Fibroblast of skin of left biceps (primary cell): Measurements from ENCODE around the gene IMPACT.

ENCODE experiments used
- DNase-seq, 2 experiments: peaks; one replicate each; pipeline ENCODE4 v3.0.0-alpha.2; 2013; ENCODE audit warnings: low read depth in 2 of 2

IMPACT gene, protein sequence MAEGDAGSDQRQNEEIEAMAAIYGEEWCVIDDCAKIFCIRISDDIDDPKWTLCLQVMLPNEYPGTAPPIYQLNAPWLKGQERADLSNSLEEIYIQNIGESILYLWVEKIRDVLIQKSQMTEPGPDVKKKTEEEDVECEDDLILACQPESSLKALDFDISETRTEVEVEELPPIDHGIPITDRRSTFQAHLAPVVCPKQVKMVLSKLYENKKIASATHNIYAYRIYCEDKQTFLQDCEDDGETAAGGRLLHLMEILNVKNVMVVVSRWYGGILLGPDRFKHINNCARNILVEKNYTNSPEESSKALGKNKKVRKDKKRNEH

DNA sequence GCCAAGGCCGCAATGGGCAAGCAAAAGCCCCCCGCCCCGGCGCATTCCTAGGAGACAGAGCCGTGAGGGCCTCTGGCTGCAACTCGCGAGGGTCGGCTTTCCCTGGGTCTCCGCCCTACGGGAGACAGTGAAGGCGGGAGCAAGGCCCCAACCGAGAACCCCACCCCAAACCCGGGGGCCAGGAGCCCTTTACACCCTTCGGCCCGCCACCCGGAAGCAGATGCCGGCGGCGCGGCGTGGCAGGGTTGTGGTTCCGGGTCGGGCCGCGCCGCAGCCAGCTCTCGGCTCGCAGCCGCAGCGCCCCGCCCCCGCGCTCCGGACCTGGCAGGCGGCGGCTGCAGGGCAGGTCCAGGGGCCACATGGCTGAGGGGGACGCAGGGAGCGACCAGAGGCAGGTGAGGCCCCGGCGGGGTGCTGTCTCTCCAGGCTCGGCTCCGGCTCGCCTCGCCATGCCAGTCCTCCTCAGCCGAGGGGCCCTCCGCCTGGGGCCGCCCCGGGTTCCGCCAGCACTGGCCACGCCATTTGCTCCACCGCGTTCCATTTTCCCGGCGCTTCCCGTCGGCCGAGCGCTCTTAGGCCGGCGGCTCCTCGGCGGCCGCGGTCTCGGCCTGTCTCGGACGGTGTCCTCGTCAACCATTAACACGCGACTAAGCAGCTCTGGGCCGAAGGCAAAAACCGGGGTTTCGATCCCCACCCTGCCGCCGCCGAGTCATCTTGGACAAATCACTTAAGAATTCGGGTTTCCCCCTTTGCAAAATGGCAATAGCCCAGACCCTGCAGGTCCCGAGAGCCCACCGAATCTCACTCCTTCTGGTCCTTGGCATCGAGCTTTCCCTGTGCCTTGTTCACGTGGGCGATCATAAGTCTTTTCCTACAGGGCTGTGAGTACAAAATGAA, at the start of gene IMPACT:
IMPACT (plus strand) TSS at position 273 of the 897 bp plus-strand sequence; CDS start at position 360, 87 bp downstream.
- DNase-seq, result peak; percentile 60 to 66

DNA sequence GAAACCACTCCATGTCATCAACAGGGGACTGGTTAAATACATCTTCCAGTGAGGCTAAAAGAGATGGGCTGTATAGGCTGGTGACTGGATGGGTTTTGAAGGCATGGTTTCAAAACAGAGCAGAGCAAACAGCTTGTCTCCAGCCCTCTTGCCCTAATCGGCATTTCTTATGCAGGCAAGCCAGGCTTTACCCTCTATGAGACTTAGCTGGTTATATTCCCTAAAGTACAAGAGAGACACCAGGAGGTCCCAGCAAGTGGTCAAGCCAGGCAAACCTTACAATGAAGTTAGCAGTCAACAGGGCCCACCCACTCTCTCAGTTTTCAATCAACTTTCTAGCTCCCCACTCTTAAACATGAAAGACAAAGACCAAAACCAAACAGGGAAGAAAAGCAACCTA, 47.9 kb upstream of the IMPACT start:
- DNase-seq, result no peak

DNA sequence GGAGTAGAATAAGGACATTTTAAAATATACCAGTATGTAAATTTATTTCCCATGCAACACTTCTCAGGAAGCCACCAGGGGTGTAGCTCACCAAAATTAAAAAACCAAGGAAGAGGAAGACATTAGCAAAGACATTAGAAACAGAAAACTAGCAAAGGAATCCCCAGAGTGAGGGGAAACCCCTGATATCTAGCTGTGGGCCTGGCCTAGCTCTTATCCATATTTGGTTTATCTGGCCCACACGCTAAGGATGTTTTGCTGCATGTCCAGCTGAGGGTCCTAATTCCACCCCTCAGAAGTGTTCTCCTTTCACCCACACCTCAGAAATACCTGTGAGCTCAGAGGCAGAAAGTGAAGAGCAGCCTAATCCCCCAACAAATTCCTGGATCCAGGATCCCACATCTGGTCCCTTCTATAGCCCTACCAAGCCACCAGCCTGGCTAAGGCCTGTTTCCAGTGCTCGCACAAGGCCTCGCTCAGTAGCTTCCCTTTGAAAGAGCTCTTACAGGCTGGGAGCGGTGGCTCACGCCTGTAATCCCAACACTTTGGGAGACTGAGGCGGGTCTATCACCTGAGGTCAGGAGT, 46.2 kb upstream of the IMPACT start:
- no peak for DNase-seq

DNA sequence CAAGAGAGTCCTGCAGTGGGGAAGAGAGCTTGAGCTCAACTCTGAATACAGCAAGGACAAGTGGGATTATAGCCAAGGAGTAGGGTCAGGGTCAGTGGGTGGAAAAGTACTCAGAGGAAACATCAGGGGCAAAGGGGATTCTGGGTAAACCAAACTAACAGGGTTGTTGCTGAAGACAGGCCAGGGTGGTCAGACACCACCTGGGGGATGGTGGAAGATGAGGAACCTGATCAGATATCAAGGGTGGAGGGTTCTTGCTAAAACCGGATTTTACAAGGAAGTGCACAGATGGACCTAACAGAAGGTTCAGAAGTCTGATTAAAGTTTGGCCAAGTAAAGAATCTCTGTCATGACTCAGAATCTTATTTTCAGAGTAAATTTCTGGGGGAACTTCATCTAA, 45.3 kb upstream of the IMPACT start:
- DNase-seq, result no peak

DNA sequence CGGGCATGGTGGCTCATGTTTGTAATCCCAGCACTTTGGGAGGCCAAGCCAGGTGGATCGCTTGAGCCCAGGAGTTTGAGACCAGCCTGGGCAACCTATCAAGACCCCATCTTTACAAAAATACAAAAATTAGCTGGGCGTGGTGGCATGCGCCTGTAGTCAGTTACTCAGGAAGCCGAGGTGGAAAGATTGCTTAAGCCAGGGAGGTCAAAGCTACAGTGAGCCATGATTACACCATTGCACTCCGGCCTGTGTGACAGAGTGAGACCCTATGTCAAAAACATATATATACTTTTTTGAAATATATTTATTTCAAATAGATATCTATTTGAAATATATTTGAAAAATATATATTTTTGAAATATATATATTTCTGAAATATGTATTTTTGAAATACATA, 39.8 kb upstream of the IMPACT start:
- DNase-seq, result no peak

DNA sequence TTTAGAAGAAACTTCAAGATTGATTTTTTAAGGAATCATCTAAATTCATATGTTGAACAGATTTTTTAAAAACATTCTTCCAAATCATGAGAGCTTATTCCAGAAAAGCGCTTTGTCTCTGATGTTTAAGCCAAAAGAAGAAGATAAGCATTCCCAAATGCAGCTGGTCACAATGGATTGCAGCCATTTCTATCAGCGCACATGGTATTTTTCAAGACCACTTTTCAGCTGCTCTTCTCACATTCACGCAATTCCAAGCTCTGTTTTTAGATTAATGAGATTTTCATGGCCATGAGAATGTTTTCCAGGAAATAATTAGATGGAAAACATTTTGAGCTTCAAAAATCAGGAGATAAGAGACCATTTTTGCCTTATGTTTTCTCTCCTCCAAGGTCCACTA, 37.5 kb upstream of the IMPACT start:
- no peak for DNase-seq

DNA sequence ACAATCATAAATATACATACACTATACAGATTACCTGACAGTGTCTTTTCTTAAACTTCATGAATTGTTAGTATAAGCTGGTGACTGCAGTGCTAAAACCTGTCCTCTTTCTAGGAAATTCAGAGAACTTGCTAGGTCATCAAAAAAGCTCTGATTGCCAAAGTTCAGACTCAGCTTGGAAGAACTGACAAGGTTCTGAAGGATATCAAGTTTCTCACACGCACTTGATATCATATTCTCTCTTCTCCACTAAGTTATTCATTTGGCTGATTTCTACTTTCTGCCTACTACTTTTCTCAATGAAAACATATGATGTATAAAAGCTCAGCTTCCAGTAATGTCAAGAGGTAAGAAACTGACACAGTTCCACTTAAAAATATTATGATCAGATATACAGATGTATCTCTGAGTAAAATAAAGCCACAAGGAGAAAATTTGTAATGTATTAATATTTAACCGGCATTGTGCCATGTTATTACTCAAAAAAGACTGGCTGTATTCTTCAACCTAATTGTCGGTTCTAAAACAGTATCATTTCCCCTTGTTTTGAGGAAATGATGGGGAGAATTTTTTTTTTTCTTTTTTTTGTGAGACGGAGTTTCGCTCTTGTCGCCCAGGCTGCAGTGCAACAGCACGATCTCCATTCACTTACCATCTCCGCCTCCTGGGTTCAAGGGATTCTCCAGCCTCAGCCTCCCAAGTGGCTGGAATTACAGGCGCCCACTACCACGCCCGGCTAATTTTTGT, 31.2 kb upstream of the IMPACT start:
- peak in 1 of 2 experiments; percentile 0 for DNase-seq

DNA sequence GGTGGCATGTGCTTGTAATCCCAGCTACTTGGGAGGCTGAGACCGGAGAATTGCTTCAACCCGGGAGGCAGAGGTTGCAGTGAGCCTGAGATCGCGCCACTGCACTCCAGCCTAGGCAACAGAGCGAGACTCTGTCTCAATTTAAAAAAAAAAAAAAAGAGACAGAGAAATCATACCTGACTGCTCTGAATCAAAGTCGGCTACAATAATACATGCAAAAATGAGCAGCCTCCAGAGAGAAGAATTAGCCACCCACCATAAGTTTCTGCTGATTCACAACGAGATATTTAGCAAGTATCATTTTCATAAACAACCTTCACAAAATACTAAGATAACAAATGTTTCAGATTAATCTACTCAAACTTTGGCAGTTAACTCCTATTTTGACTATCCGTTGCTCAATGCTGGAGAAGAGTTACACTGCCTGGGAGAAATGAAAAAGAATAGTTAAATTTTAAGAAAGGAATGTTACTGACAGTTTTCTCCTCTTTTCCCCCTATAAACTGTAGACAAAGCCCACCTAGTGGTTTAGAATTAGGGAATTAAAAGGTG, 30.3 kb upstream of the IMPACT start:
- peak in 1 of 2 experiments; percentile 2 for DNase-seq

DNA sequence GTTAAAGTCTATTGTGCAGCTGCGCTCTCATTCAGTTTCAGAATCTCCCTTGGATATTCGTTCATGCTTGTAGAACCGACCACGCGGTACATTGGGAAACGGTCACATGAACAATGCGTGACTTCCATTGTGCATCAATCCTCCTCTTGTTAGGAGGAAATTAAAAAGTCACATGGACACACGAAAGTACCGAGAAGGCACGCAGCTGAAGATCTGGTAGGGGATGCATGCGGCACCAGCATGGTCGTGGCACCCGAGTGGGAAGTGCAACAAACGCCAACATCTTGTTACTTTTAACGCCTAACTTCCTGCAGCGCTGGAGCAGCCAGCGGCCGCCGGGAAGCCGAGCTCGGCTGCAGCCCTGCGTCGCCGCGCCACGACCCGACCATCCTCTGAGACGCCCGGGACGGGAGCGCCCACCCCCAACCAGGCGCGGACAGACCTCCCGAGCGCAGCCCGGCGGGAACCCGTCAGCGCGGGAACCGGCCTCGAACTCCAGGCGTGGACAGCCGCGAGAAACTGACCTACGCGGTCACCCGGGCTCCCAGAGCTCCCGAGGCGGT, 29.3 kb upstream of the IMPACT start:
- DNase-seq, result peak in 1 of 2 experiments; percentile 12

DNA sequence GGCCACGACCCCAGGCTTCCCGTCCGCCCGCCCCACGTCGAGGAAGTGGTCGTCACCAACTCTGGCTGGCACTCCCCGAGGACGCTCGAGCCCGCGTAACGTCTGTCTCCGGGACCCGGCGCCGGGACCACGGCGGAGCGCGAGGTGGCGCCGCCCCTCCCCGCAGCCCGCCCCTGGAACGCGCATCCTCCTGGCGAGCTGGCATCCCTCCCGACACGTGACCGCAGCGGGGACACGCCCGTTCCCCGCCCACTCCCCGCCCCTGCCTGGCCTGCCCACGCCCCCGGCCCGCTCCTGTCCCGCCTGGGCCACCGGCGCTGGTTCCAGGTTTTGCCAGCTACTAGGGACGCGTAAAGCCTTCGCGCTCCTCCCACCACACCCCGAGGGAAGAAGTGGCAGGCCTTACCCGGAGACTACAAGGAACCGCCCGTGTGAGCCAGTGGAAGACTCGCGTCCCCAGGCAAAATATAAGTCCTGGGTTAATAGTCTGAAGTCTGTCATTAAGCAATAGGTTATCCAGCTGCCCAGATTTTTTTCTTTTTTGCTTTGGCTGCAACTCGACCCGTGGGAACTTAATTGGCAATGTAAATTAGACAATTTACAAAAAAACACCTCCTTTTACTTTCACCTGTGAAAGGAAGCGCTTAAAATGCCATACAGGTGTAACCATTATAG, 28.6 kb upstream of the IMPACT start, which contains the start of gene OSBPL1A:
OSBPL1A (minus strand) TSS at position 131 of the 675 bp plus-strand sequence. CDS start 20,291 bp downstream, outside the sequence.
- peak; percentile 66 to 74 for DNase-seq

DNA sequence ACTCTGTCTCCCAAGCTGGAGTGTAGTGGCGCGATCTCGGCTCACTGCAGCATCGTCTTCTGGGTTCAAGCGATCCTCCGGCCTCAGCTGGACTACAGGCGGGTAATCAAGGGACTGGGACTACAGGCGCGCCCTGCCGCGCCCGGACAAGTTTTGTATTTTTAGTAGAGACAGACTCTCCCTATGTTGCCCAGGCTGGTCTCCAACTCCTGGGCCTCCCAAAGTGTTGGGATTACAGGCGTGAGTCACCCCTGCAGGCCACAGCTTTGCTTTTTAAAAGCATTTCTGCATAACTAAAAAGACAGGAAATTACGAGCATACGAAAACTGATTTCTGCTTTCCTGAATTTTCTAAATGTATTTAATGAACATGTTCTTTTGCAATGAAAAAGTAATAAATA, 27.9 kb upstream of the IMPACT start:
- peak in 1 of 2 experiments; percentile 1 for DNase-seq

DNA sequence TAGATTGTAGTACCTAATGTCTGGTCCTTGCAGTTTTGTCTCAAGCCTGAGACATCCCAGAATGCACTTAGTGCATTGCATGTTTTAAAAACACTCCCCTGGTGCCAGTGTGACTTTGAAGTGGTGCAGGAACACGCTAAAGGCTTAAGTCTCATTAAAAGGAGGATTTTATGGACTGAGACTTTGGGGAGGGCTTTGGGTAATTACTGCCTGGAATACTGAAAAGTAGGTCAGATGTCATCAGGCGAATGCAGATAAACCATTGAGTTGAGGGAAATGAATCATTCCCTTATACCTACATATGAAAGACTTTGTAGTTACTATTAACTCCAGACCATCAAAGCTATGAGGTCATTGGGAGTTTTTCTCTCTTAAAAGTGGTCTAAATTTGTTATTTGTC, 25.9 kb upstream of the IMPACT start:
- no peak for DNase-seq

DNA sequence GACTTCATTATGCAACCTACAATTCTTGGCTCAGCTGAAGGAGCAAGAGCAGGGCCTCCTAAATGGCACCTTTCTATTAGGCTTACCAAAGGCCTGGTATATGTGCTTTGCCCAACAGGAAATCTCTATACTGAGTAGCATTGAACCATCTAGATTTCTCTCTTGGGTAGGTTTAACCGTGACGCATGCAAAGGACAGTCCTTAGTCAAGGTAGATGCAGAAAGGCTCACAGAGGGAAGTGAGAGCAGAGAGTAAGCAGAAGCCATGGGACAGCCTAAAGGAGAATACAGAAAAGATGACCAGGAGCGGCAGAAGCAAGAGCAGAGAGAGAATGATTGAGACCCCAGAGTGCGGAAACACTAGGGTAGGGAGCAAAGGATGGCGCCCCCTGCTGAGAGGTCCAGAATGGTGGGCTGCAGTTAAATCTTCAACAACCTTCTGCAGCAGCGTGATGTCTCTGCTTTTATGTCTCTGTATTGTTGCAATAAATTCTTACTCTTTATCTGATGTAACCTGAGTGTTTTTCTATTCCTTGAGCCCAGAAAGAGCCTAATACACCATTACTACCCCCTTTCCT, 24.2 kb upstream of the IMPACT start:
- no peak for DNase-seq

DNA sequence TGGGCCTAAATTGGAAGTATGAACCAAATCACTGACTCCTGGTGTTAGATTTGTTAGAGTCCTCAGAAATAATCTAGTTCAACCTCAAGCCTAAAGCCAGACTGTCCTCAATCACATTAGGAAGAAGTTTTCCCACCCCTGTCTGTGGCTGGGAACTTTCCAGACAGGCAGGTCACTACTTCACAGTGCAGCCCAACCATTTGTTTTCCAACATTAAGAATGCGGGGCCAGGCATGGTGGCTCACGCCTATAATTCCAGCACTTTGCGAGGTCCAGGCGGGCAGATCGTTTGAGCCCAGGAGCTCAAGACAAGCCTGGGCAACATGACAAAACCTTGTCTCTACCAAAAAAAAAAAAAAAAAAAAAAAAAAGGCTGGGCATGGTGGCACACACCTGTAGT, 23.4 kb upstream of the IMPACT start:
- DNase-seq, result no peak

DNA sequence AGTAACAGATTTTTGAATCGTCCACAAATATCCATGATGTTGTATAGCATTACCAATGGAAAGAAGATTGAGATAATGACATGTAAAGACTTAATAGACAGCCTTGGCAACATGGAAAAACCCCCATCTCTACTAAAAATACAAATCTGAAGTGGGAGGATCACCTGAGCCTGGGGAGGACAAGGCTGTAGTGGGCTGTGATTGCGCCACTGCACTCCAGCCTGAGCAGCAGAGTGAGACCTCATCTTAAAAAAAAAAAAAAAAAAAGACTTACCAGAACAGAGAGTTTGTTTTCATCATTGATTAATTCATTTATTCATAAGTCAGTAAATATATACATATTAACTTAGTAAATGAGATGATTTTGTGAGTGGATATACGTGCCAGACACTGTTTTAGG, 21.9 kb upstream of the IMPACT start:
- no peak for DNase-seq

DNA sequence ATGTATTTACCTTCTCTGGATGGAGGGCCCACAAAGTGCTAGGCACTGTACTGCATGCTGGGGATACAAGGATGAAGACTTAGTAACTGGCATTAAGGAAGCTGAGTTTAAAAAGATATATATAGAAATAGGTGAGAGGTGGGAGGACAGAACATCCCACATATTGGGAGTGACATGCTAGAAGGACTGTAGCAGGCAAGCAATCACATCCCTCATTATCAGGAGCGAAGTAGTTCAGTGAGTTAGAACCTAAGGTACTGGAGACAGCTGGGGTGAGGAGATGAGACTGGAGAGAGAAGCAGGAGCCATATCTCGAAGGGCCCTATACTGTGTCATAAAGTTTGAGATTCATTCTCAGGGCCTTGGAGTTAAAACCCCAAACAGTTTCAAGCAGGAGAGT, 18.0 kb upstream of the IMPACT start:
- no peak for DNase-seq

DNA sequence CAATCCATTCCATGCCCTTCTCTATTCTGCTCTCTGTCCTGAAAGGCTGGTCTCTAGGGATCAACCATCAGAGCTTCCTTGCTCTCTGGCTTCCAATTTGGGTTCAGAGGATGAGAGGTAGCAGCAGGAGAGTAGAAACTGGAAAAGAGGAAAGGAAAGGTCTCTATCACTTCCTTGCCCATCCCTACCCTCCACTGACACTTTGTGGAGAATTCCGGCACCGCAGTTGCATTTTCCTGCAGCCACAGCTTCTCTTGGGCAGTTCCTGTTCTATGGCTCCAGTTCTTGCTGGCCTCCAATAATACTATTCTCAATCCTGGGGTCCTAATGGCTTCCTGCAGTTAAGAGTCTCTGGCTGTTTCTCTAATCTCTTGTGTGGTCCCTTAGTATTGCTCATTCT, 13.3 kb upstream of the IMPACT start:
- no peak for DNase-seq

DNA sequence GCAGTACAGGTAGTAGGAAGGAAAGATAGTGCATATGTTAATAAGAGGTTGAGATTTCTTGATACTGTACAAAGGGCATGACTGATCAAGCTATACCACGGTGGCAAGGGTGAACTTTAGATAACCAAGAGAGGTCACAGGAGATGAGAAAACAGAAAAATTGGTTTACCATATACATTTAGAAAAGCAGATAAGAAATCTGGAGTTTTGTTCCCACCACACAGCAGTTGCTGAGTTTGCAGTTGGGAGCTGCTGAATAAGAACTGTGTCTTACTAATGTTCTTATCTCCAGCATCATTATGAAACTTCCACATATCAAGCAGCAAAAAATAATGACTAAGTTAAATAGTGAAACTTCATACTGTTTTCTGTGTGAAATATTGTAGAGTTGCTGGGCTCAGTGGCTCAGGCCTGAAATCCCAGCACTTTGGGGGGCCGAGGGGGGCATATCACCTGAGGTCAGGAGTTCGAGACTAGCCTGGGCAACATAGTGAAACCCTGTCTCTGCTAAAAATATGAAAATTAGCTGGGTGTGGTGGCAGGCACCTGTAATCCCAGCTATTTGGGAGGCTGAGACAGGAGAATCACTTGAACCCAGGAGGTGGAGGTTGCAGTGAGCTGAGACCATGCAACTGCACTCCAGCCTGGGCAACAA, 12.0 kb upstream of the IMPACT start:
- DNase-seq, result no peak

DNA sequence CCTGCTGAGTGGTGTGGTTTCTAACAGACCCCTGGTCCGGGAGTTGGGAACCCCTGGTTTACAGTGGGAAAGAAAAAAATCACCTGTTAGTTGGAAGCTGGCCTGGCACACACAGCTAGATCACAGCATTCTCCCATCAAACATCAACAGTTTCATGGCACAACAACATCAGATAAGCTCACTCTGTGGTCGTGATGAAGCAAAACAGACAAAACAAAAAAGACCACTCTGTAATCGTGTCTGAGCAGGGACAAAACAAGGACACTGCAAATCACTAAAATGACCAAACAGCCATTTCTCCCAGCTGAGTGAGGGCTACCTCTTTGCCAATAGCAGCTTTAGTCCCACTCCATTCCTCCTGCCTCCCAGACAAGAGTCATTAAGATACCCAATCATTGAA, 9.0 kb upstream of the IMPACT start:
- DNase-seq, result no peak

DNA sequence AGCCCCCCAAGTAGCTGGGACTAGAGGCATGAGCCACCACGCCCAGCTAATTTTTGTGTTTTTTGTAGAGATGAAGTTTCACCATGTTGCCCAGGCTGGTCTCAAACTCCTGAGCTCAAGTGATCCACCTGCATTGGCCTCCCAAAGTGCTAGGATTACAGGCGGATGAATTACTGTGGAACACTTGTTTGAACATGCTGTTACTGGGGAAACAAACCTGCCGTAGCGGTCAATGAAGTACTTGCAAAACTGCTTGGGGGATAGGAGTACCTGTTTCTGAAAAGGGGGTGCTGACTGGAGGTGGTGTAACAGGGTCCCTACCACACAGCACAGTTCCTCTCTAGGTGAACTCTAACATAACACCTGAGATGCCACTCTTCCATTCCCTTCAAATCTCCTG, 5.9 kb upstream of the IMPACT start:
- no peak for DNase-seq
